ENCODE data around the gene RHBDD3. TPM values are rescaled to one million over a fixed set of nuclear protein-coding genes. Genes with fewer than 3 reads are reported as not detected.
A peak's percentile ranks its signal among the peaks of the same experiment; 100 is the strongest.
"Not testable (repeated sequence)": the region's sequence is repeated elsewhere in the genome, so short reads cannot be mapped to it uniquely, and the experiment has no call there.

The RHBDD3 gene
- total and polyA plus RNA-seq, 2 experiments from 2014 or later = 31.4 to 37.3 TPM

DNA sequence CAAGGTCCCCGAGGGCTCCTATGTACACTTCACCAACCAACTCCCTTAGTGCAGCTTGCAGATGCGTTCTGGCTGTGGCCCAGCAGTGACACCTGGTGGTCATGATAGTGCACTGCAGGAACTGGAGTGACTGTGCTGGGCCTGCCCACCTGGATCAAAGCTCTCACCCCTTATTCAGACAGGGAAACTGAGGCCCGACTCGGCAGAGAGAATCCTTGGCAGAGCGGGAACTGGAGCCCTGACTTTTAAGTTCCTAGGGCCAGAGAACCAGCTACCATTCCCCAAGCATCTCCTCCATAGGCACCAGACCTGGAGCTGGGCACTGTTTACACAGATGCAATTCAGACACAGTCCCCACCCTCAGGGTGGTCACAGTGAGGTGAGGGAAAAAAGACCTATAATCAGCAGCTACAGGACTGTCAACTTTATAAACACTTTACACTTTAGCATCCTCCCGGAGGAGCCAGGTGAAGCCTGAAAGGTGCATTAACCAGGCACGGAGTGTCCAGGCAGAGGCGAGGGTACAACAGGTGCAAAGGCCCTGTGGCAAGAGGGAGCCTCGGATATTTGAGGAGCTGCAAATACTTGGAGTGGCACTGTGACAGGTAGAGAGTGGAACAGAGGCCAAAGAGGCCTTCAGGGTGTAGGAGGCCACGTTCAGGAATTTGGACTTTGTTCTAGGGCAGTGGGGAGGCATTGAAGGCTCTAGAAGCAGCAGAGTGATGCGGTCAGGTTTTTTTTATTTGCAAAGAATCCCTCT, 22.0 kb downstream of the RHBDD3 start:
- in situ Hi-C loops (cut with MboI) = no loop called here
- H3K4me3 ChIP-seq = no peak overlapping the region
- 36 to 42% methylated on average over 10 to 11 of the region's 11 CpGs for WGBS, 2 experiments (ENCODE audit: low coverage in 1 of 2, low lambda C conversion rate in 2 of 2, missing lambda C conversion rate in 2 of 2)
- no peaks in the 10 kb centered on the region for H3F3A ChIP-seq (ENCODE audit: insufficient read depth)
- no peak overlapping the region for H2AFZ ChIP-seq
- no peak overlapping the region for H3K4me2 ChIP-seq (ENCODE audit: unreplicated experiment)
- no peaks in the 10 kb centered on the region for H4K20me1 ChIP-seq (ENCODE audit: insufficient read depth)
- H3K36me3 ChIP-seq (ENCODE audit: low read depth) = no peaks in the 10 kb centered on the region
- H3K27me3 ChIP-seq (replicated peaks; ENCODE audit: insufficient read depth) = peaks cover 10% of the 10 kb centered on the region
- no peaks in the 10 kb centered on the region for H3K79me2 ChIP-seq (ENCODE audit: insufficient read depth)
- no peak overlapping the region for H3K27ac ChIP-seq
- no peaks in the 10 kb centered on the region for H3K9me2 ChIP-seq (ENCODE audit: insufficient read depth)
- H3K4me1 ChIP-seq (ENCODE audit: insufficient read depth) = no peaks in the 10 kb centered on the region
- DNase-seq = peak; percentile 69
- no peak overlapping the region for H3K9ac ChIP-seq
- TF ChIP-seq EZH2 (IDR thresholded peaks at IDR 0.05; ENCODE audit: insufficient read depth, poor library complexity, severe bottlenecking) (no peak), EZH2phosphoT487 (IDR thresholded peaks at IDR 0.05; ENCODE audit: insufficient read depth, low read depth) (no peak)
- H3K9me3 ChIP-seq (ENCODE audit: low read depth) = no peaks in the 10 kb centered on the region

DNA sequence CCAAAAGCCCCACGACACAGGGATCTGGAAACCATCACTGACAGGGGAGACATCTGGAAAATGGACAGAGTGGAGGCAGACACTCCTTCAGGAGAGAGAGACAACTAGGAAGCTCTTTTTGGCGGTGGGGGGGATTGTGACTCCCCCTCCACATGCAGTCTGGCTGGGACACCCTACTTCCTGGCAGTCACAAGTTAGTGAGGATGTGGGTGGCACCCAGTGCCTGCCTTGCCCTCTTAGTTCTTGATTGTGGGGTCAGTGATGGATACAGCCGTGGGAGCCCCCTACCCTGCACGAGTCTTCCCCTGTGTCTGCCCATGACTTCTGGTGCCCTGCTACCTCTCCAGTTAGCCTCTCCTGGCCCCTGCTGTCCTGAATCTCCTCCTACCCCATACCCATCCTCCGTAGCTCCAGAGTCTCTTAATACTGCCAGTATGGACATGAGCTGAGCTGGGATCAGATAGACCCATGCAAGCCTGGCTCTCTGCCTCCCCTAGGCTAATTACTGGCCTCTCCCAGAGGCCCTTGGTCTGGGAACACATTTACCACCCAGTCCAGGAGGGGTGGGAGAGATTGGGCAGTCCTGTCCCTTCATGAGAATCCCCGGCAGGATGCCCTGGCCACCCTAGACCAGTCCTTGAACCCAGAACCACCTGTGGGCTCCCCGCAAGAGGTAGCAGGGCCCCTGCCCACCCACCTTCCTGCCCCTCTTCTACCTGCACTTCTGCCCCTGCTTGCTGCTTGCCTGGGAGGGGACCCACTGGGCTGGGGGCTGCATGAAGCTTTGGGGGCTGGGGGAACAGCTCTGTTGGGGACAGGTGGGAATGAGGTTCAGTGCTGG, 22.8 kb downstream of the RHBDD3 start:
- Histone ChIP-seq H3K36me3 (ENCODE audit: low read depth) (no peaks in the 10 kb centered on the region), H3K9me2 (ENCODE audit: insufficient read depth) (no peaks in the 10 kb centered on the region), H3K4me3 (no peak overlapping the region), H2AFZ (no peak overlapping the region), H3K9me3 (ENCODE audit: low read depth) (no peaks in the 10 kb centered on the region), H3F3A (ENCODE audit: insufficient read depth) (no peaks in the 10 kb centered on the region), H3K4me2 (ENCODE audit: unreplicated experiment) (no peak overlapping the region), H3K79me2 (ENCODE audit: insufficient read depth) (no peaks in the 10 kb centered on the region), H3K9ac (no peak overlapping the region), H3K27ac (no peak overlapping the region), H4K20me1 (ENCODE audit: insufficient read depth) (no peaks in the 10 kb centered on the region), H3K27me3 (replicated peaks; ENCODE audit: insufficient read depth) (peaks cover 10% of the 10 kb centered on the region), H3K4me1 (ENCODE audit: insufficient read depth) (no peaks in the 10 kb centered on the region)
- WGBS, 2 experiments (ENCODE audit: low coverage in 1 of 2, low lambda C conversion rate in 2 of 2, missing lambda C conversion rate in 2 of 2) = 33 to 46% methylated on average over 7 of the region's 7 CpGs
- DNase-seq = no peak
- in situ Hi-C loops (cut with MboI) = no loop called here
- no peak for TF ChIP-seq EZH2 (IDR thresholded peaks at IDR 0.05; ENCODE audit: insufficient read depth, poor library complexity, severe bottlenecking)
- no peak for TF ChIP-seq EZH2phosphoT487 (IDR thresholded peaks at IDR 0.05; ENCODE audit: insufficient read depth, low read depth)

DNA sequence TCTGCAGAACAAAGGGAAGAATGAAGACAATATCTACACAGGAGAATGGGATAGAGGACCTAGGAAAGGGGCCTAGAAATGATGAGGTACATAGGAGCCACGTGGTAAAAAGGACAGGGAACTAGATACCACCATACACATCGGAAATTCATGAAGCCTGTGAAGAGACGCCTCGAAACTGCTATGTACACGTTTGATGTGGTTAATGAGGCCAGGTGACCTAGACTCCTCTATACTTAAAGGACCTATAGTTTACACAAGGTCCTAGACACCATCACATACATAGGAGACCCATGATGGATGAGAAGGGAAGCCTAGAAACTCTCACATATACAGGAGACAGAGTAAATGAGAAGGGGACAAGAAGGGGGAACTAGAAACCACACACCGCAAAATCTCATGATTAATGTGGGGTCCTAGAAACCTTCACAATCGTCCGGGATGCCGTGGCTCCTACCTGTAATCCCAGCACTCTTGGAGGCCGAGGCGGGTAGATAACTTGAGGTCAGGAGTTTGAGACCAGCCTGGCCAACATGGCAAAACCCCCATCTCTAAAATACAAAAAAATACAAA, 23.8 kb downstream of the RHBDD3 start:
- Histone ChIP-seq H3K9me3 (ENCODE audit: low read depth) (no peaks in the 10 kb centered on the region), H3K4me2 (ENCODE audit: unreplicated experiment) (no peak overlapping the region), H3K9ac (no peak overlapping the region), H3K9me2 (ENCODE audit: insufficient read depth) (no peaks in the 10 kb centered on the region), H4K20me1 (ENCODE audit: insufficient read depth) (no peaks in the 10 kb centered on the region), H2AFZ (no peak overlapping the region), H3K4me1 (ENCODE audit: insufficient read depth) (no peaks in the 10 kb centered on the region), H3K79me2 (ENCODE audit: insufficient read depth) (no peaks in the 10 kb centered on the region), H3K36me3 (ENCODE audit: low read depth) (no peaks in the 10 kb centered on the region), H3F3A (ENCODE audit: insufficient read depth) (no peaks in the 10 kb centered on the region), H3K4me3 (no peak overlapping the region), H3K27me3 (replicated peaks; ENCODE audit: insufficient read depth) (peaks cover 10% of the 10 kb centered on the region), H3K27ac (no peak overlapping the region)
- WGBS, 2 experiments (ENCODE audit: low coverage in 1 of 2, low lambda C conversion rate in 2 of 2, missing lambda C conversion rate in 2 of 2) = 61 to 66% methylated on average over 11 of the region's 11 CpGs
- in situ Hi-C loops (cut with MboI) = no loop called here
- no peak for TF ChIP-seq EZH2phosphoT487 (IDR thresholded peaks at IDR 0.05; ENCODE audit: insufficient read depth, low read depth)
- no peak for TF ChIP-seq EZH2 (IDR thresholded peaks at IDR 0.05; ENCODE audit: insufficient read depth, poor library complexity, severe bottlenecking)
- no peak for DNase-seq

DNA sequence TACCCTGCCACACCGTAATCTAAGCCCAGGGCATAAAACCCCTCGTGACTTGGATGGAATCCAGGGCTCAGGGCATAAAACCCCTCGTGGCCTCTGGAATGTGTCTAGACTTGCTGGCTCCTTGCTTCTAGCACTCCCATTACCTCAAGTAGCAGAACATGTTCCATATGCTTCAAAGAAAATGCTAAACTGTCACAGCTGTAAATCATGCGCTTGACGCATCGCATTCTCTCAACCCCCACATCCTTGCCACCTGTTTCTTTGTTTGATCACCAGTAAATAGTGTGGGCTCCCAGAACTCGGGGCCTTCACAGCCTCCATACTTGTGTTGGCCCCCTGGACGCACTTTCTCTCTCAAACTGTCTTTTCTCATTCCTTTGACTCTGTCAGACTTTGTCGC, 27.3 kb downstream of the RHBDD3 start:
- H3K9ac ChIP-seq; H3K4me3 ChIP-seq; H3F3A ChIP-seq (ENCODE audit: insufficient read depth); DNase-seq; H3K79me2 ChIP-seq (ENCODE audit: insufficient read depth); H3K9me3 ChIP-seq (ENCODE audit: low read depth); H3K4me1 ChIP-seq (ENCODE audit: insufficient read depth); H4K20me1 ChIP-seq (ENCODE audit: insufficient read depth); H3K9me2 ChIP-seq (ENCODE audit: insufficient read depth); H3K4me2 ChIP-seq (ENCODE audit: unreplicated experiment); H3K36me3 ChIP-seq (ENCODE audit: low read depth); H3K27me3 ChIP-seq (replicated peaks; ENCODE audit: insufficient read depth); in situ Hi-C loops (cut with MboI); H2AFZ ChIP-seq; H3K27ac ChIP-seq: not testable (repeated sequence)
- WGBS, 2 experiments (ENCODE audit: low coverage in 1 of 2, low lambda C conversion rate in 2 of 2, missing lambda C conversion rate in 2 of 2) = 50 to 51% methylated on average over 9 of the region's 9 CpGs

Data from GM23248 (cell line).